ENCODE measurements around the gene POP4. TPM values are rescaled to one million over a fixed set of nuclear protein-coding genes. Genes with fewer than 3 reads are reported as not detected.

POP4 gene
- total and polyA plus RNA-seq, 2 donors (not counting 3 experiments of a cell fraction or from before 2014, with no cell fraction given) = 56.2 to 64.4 TPM

DNA sequence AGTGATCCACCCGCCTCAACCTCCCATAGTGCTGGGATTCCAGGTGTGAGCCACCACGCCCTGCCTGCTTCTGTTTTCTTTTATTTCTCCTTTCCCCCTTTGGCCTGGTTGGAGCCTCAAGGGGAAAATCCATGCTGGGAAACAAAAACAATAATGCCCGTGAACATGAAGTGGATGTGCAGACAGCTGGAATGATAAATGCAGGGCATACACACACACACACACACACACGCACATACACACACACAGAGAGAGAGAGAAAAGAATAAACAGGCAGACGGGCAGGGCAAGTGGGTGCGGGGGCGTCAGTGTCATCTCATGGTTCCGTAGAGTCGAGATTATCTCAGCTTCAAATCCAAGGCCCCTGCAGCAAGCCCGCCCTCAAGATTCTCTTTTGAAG, 54.8 kb downstream of the POP4 start:
- Histone ChIP-seq H3K4me1 (ENCODE audit: control insufficient read depth, extremely low read depth, insufficient read depth, low read length) (peaks cover 15% of the 10 kb centered on the region), H3K9ac (replicated peaks; ENCODE audit: extremely low read depth, insufficient read depth, low read length) (no peak overlapping the region), H3K4me2 (ENCODE audit: insufficient read depth, low read length) (no peak overlapping the region), H3K9me1 (replicated peaks; ENCODE audit: control insufficient read depth, extremely low read depth, insufficient read depth, low read length) (no peaks in the 10 kb centered on the region), H2AFZ (ENCODE audit: low read depth, low read length) (no peak overlapping the region), H3K79me2 (ENCODE audit: control insufficient read depth, insufficient read depth, low read length) (no peaks in the 10 kb centered on the region), H3K4me3 (replicated peaks in 1 of 3; ENCODE audit: insufficient read depth in 1 of 3, low read depth in 1 of 3, low read length in 3 of 3) (no peak overlapping the region), H3K9me3 (replicated peaks; ENCODE audit: control insufficient read depth, insufficient read depth, low read length) (no peaks in the 10 kb centered on the region), H3K36me3 (ENCODE audit: control insufficient read depth in 2 of 2, extremely low read depth in 1 of 2, insufficient read depth in 2 of 2, low read length in 2 of 2) (no peaks in the 10 kb centered on the region), H3K27ac (ENCODE audit: insufficient read depth, low read depth, low read length) (no peak overlapping the region), H4K20me1 (replicated peaks; ENCODE audit: control insufficient read depth, extremely low read depth, insufficient read depth, low read length) (no peaks in the 10 kb centered on the region), H3K27me3 (ENCODE audit: control insufficient read depth in 2 of 2, insufficient read depth in 2 of 2, low read length in 2 of 2) (no peaks in the 10 kb centered on the region)
- TF ChIP-seq POLR2A (IDR thresholded peaks at IDR 0.05; ENCODE audit: low read depth, low read length) = no peak
- TF ChIP-seq GATA2 (IDR thresholded peaks at IDR 0.05; ENCODE audit: insufficient read depth, insufficient read length, low read depth, low read length) = no peak
- no peak for TF ChIP-seq MYC (IDR thresholded peaks at IDR 0.05; ENCODE audit: low read depth, low read length)
- TF ChIP-seq JUN (IDR thresholded peaks at IDR 0.05; ENCODE audit: borderline replicate concordance, insufficient read depth, insufficient read length, low read depth) = no peak
- TF ChIP-seq CTCF (IDR thresholded peaks at IDR 0.05; ENCODE audit: extremely low read depth in 1 of 2, insufficient read depth in 1 of 2, low read depth in 1 of 2, low read length in 2 of 2) = no peak
- TF ChIP-seq MAX (IDR thresholded peaks at IDR 0.05; ENCODE audit: insufficient read depth, insufficient read length) = no peak
- TF ChIP-seq FOS (IDR thresholded peaks at IDR 0.05; ENCODE audit: borderline replicate concordance, insufficient read depth, low read length) = no peak
- no peak for TF ChIP-seq EZH2 (IDR thresholded peaks at IDR 0.05; ENCODE audit: borderline replicate concordance, low read depth, low read length, severe bottlenecking)
- TF ChIP-seq POLR2AphosphoS5 (IDR thresholded peaks at IDR 0.05; ENCODE audit: insufficient read depth, low read depth, low read length) = no peak
- no peak for DNase-seq (ENCODE audit: low read depth, low spot score)
- ChIA-PET CTCF (no interaction called here), POLR2A (no interaction called here)
- dilution Hi-C loops (cut with MboI; ENCODE audit: extremely low pct_ligation_motif_present, low sequenced_read_pairs) (no loop called here), intact Hi-C loops (cut with micrococcal nuclease) (no loop called here)
- BruUV-seq (replicated peaks) = no TSS peak
- no peak for FAIRE-seq
